ENCODE data around the gene DAAM1.

The DAAM1 gene

DNA sequence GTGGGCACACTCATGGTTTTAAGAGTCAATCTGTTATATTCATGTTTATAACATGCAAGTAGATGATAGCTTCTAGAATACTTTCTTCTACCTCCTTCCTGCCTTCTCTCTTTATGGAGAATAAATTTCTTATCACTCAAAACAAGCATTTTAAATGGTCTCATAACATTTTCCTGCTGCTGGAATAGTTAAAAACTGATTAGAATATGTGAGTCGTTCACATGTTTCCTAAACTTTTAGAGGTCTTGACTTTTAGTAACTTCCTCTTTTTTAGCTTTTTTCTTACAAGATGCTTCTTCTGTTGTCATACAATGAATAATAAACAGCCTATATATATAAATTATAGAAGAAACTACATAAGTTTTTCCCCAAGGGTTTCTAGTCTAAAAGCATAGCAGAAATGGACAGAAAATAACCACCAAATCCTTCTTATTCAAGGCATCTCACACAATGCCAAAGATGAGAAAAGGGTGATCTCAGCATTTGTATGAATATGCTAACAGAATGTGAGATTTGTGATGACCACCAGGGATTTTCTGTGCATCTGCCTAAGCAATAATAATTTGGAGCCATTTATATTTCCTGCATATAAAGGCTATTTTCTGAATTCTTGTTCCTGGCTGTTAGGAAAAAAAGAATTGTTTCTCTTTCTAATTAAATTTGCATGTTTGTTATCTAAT, 127.8 kb downstream of the DAAM1 start:
- no peak for DNase-seq (ENCODE audit: low spot score)

DNA sequence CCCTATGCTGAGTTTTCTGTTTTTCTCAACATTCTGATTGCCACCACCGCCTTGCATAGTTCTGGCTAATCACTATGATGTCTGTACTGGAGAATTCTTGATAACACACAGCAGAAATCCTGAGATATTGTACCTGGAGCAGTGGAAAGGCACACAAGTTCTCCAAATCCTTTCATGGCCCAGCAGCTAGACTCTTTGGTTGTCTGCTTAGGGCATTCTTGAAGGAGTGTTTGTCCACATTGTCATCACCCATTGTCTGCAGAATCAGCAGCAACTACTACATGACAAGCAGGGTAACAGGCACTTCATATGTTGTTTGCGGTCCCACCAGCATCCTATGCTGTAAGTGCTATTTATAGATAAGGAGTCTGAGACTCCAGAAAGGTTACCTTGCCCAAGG, 128.9 kb downstream of the DAAM1 start:
- DNase-seq (ENCODE audit: low spot score) = no peak

DNA sequence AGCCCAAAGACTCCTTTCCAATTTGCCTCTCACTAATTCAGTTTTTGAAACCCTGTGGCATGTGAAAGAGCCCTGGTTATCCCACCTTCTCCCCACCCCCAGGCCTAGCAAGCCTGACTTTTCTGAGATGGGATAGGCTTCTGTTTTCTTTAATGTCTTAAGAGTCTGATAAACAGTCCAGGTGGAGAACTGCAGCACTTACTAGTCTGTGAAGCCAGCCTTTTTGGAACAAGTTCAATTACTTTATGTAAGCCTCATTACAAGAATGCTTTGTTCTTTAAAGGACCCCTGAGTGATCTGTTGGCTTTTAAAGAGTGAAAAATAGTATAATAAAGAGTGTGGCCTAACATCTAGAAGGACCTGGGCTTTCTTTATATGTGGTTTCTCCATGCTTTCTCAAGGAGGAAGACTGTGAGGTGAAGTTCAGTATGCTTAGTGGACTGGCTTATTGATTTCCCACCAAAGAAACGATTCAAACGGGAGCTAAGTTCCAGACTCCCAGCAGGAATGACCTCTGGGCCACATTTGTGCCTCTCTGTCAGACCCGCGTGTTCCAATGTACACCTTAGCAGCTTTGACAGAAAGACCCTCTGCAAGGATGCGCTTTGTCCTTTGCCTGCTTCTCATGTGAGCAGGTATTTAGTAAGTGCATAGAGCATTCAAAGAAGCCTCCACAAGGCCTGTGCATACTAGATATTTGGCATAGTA, 129.5 kb downstream of the DAAM1 start:
- no peak for DNase-seq (ENCODE audit: low spot score)

DNA sequence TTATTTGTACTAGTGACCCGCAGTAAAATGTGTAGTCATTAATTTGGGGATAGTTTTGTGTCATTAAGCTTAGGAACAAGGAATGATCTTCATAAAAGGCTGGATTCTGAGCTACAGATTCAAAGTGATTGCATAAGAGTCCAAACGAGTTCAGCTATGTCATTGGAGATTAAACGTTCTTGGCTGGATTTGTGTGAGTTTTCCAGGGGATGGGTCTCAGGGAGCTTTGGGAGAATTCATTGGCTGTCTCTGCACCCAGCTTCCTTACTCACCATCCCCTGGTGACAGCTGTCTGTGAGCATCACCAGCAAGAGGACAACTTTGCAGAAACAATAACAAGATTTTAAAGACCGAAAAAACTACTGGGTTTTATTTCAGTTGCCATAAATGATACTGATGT, 130.4 kb downstream of the DAAM1 start:
- no peak for DNase-seq (ENCODE audit: low spot score)

DNA sequence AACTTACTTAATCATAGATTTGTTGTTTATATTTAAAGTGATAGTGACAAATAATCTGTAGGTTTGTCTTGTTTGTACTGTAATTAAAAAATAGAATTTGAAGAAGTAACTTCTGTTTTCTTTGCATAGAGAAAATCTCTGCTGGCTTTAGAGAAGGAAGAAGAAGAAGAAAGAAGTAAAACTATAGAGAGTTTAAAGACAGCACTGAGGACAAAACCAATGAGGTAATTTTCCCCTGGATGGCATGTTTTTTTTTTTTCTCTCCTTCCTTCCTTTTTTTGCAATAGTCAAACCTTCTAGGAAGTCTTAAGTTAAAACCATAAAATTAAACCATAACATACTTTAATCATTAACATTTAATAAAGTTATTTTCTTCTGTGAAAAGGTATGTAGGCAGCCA, 131.9 kb downstream of the DAAM1 start:
- DNase-seq (ENCODE audit: low spot score) = no peak

DNA sequence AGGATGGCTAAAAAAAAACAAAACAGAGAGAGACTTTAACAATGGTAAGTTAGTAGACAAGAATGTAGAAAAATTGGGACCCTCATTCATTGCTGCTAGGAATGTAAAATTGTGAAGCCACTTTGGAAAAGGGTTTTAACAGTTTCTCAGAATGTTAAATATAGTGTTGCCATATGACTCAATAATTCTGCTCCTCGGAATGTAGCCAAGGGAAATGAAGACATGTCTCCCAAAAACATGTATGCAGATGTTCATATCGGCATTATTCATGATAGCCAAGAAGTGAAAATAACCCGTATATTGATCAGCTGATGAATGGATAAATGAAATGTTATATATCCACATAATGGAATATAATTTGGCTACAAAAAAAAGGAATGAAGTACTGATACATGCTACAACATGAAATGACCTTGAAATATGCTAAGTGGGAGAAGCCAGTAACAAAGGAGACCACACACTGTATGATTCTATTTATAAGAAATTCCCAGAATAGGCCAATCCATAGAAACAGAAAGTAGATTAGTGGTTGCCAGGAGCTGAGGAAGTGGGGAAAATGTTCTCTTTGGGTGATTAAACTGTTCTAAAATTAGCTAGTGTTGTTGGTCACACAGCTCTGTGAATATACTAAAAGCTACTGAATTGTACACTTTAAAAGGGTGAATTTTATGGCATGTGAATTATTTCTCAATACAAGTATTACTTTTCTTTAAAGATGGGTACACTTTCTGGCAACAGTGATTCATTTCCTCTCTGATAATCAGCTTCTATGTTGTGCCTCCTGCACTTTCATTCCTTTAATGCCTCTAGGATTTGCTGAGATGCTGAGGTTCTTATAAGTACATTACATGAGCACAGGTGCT, 132.5 kb downstream of the DAAM1 start:
- no peak for DNase-seq (ENCODE audit: low spot score)

DNA sequence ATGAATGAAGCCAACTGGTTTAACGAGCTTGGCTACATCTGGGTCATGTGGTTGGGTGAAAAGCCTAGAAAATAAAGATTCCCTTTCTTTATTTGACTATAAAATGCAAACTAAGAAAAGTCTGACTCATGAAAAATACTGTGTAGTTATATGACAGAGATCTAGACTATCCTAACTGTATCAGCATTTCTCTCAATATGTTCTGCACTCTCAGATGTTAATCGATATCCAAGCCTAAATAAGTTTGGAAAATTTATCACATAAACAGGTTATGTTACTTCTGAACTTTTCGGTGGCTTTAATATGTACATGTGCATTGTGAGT, 133.1 kb downstream of the DAAM1 start:
- DNase-seq (ENCODE audit: low spot score) = no peak

DNA sequence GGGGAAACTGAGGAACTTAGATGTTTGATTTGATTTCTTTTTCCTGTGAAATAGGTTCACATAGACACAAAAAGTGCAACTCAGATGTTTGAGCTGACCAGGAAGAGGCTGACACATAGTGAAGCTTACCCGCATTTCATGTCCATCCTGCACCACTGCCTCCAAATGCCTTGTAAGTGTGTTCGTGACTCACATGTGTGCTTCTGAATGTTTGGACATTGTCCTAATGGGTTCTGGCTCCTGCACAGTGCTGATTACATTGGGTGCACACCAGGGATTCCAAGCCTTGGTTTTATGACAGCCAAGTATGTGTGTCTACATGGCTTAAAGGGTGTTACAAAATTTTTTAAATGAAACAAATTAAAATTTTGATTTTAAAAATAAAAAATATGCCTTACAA, 137.4 kb downstream of the DAAM1 start:
- no peak for DNase-seq (ENCODE audit: low spot score)

DNA sequence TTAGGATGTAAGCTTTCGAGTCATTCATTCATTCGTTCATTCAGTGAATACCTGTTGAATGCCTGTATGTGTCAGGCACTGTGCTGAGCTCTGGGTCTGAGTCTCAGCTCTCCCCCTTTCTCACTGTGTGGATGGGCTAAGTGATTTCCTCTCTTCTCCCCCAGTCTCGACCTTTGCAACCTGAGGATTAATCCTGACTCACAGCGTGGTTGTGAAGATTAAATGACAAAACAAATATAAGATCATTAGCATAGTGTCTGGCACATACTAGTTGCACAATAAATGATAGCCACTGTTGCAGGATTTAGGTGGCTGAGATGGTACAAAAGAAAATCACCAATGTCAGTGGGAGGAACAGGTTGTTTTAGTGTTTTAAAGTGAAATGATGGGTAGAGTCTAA, 140.0 kb downstream of the DAAM1 start:
- DNase-seq (ENCODE audit: low spot score) = no peak

DNA sequence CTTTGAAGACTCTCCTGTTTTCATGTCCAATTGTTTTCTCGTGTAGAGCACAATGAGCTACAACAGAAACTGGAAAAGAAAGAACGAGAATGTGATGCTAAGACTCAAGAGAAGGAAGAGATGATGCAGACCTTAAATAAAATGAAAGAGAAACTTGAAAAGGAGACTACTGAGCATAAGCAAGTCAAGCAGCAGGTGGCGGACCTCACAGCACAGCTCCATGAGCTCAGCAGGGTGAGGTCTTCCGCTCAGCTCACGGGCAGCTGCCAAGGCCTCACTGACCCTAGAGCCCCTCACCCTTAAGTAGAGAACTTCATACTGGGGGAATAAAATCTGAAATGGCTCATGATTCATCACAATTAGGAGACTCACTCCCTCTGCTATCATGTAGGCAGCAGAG, 142.0 kb downstream of the DAAM1 start:
- no peak for DNase-seq (ENCODE audit: low spot score)

DNA sequence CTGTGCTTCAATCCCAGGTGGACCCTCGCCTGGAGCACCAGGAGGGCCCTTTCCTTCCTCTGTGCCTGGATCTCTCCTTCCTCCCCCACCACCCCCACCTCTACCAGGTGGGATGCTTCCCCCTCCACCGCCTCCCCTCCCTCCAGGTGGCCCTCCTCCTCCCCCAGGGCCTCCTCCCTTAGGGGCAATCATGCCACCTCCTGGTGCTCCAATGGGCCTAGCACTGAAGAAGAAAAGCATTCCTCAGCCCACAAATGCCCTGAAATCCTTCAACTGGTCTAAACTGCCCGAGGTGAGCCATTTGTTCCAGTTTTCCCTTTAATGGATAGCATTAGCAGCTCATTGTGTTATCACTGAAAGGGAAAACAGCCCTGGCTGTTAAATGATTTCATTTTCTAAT, 142.8 kb downstream of the DAAM1 start:
- no peak for DNase-seq (ENCODE audit: low spot score)

DNA sequence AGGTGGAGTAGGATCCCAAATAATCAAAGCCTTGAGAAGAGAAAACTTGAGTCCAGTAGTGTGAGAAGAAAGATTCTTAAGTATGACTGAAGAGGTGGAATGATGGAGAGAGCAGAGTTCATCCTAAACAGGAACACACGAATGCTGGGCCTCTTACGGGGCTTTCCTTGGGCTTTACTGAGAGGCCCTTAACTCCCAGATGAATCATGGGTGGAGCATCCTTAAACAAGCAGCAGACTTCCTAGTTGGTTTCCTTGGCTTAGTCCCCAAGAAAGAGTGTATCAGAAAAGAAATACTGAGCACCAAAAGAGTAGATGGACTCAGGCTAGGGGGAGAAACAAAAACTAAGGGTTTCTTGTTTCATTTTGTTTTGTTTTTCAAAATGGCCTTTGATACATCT, 144.3 kb downstream of the DAAM1 start:
- DNase-seq (ENCODE audit: low spot score) = no peak

DNA sequence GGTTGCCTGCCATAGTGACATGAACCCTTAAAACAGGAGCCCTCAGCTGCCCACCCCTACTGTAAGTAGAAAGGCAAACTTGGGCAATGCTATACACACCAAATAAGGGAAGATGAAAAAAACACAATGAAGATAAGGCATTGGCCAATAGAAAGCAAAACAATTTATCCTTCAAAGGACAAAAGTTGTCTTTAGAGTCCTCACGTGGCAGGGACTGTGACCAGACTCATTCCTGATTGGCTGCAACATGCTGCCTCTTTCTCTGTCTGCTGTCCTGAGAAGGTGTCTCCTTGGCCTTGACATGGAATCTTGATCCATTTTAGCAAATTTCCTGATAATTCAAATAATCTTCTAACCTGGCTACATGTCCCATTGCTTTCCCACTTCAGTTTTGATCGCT, 144.8 kb downstream of the DAAM1 start:
- no peak for DNase-seq (ENCODE audit: low spot score)

DNA sequence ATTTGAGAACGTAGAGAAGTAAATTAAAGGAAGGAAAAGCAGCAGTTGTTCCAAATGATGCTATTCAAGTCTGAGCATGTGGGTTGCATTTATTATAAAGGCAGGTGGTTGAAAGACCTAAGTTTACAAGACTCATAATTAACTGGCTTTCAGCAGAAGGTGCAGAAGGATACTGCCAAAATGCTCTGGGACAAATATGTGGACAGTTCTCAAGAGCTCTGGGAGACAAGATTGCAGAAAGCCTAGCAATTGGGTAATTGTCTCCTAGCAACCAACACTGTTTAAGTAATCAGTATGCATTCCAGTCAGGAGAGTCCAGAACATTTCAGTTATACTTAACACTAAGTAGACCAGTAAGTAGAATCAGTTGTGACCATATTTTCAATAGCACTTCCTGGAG, 145.2 kb downstream of the DAAM1 start:
- no peak for DNase-seq (ENCODE audit: low spot score)

DNA sequence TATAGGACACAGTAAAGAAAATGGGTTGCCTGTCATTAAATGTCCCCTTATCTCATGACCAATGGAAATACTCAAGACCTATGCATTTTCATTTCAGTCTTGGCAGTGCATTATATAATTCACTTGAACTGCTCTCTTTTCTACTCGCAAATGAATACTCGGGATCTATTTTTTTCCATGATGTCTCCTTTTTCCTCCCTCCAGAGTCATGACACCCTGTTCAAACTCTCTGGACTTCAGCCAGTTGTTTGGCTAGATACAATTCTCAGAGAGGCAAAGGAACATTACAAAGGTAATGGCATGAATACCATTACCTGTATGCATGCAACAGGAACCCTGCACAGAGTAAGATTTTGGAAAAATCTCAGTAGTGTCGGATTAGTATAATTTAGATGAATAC, 145.8 kb downstream of the DAAM1 start:
- no peak for DNase-seq (ENCODE audit: low spot score)

DNA sequence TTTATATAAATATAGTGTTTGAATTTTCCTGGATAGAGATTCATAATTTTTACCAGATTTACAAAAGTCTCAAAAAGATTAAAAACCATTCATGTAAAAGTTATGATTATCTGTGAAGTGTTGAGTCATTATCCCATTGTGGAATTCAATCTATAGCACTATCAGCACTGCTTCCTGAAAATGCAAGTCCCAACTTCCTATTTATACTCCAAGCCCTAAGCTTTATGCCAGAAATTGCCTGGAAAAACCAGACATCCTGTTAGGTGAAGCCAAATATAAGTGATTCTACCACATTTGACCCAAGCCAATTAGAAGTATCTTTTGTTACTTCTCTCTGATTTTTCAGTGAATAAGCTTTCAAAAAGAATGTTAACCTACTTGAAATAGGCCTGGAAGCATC, 147.6 kb downstream of the DAAM1 start:
- DNase-seq (ENCODE audit: low spot score) = no peak

DNA sequence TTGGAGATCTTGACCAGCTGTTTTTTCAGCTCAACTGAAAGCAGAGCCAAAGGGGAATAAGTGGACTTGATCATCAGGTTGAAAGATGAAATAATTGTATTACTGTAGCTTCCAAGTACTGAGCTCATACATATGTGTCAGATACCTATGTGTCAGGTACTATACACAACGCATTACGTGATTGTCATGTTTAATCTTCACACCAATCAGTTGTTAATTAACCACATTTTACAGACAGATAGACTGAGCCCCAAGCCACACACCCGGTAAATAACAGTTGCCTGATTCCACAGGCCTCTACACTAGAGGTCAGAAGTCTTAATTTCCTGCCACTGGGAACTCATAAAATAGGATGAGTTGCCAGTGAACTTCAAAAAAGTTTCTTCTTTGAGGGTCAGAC, 148.2 kb downstream of the DAAM1 start:
- DNase-seq (ENCODE audit: low spot score) = no peak

DNA sequence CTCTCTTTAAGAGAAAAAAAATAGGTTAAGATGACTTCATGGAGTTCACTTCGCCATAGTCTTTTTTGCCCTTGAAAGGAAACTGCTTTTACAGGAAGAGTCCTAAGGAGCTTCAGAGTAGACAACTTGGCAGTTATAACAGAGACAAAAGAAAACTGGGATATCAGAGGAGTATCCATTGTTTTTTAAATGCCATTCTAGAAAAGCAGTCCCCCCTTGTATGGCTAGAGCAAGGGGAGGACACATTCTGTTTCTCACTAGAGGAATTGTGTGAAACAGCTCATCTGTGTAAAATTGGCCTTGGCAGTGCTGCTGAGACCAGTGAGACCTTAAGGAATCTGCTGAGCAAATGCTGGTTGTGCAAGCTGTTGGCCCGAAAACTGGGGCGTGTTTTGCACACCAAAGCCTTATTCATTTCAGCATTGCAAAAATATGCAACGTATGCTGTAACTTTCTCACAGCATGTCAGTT, 148.7 kb downstream of the DAAM1 start:
- no peak for DNase-seq (ENCODE audit: low spot score)

DNA sequence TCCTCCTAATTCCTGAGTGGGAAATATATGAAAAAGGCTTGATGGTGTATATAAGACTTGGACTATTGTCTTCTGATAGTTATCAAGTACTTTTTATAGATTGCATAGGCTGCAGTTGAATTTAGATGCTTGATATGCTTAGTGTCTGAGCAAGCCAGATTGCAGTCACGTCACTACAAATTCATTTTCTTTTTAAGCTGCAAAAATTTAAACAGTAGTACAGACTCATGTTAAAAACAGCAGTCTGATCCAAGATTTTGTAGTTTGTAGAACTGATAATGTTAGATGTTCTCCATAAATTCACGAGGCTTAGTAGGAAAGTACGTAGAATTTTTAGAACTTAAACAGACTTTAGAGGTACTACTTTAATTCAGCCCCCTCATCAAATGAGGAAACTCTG, 150.3 kb downstream of the DAAM1 start:
- DNase-seq (ENCODE audit: low spot score) = no peak

DNA sequence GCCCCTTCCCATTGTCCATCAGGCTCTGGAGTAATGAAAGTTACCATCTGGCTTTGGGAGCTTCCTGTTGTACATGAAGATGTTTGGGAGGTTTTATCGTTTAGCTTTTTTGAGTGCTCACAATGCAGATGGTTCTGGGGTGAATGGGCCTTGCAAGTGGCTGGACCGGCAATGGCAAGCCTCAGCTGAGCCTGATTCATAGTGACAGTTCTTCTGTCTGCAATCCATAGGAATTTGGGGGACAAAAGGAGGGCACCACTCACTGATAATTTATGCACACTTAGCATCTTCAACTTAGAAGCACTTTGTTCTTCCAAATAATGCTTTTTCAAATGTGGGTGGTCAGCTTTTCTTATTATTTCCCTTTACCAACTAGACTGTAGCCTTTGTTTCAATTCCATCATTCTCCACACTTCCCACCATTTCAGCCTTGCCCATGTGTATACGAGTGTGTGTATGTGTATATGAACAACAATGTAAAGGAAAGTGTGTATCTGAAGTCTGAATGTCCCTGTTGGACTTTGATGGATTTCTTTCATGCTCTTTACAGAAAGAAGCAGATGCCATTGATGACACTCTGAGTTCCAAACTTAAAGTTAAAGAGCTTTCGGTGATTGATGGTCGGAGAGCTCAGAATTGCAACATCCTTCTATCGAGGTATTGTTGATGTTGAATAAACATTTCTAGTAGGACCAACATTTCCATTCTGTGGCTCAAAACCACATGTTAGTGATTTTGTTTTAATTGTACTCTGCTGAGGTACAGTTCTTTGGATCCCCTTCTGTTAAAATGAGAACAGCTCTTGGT, 151.3 kb downstream of the DAAM1 start:
- DNase-seq (ENCODE audit: low spot score) = no peak

DNA sequence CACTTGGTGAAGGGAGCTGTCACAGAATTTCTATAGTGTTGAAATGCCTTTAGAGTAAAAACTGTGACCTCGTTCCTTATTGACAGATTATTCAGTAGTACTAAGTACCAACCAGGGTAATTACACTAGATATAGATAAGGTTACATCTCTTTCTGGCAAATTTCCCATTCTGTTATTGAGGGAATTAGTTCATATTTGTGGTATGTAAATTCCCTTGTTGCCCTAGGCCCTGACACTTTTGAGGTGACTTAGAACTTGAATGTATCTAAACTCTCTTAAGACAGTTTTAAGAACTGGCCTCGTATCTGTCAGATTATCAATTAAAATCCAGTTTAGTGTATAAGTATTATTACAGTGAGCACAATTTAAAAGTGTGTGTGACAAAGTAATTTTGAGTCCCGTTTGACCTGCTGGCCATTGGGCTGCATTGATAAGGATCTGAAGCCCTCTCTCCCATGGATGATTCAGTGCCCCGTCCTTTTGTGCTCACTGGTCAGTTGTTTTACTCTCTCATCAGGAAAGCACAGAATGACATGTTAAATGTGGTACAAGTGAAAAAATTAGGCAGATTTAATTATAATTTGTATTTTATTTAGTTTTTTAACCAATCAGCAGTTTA, 153.5 kb downstream of the DAAM1 start:
- no peak for DNase-seq (ENCODE audit: low spot score)

All from SW480 (cell line).